ENCODE data around the gene RPS27A.
A peak's percentile ranks its signal among the peaks of the same experiment; 100 is the strongest.
"Not testable (repeated sequence)": the region's sequence is repeated elsewhere in the genome, so short reads cannot be mapped to it uniquely, and the experiment has no call there.

Gene RPS27A

DNA sequence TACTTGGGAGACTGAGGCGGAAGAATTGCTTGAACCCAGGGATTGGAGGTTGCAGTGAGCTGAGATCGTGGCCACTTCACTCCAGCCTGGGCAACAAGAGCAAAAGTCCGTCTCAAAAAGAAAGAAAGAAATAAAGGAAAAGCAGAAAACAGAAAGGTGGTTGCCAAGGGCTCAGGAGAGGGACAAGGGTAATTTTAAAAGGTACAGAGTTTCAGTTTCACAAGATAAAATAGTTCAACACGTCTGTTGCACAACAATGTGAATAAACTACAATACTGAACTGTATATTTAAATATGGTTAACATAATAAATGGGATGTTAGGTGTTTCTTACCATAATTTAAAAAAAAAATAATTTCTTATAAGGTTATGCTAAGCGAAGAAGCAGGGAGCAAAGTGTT, 12.9 kb downstream of the RPS27A start:
- H3K27ac Mint-ChIP-seq = no peak overlapping the region
- TF ChIP-seq CTCF (IDR thresholded peaks at IDR 0.05; ENCODE audit: unreplicated experiment in 3 of 3) = no peak
- no peak overlapping the region for H3K4me3 Mint-ChIP-seq
- H3K27me3 Mint-ChIP-seq (ENCODE audit: low read depth) = no peaks in the 10 kb centered on the region
- peaks cover 25% of the 10 kb centered on the region for H3K36me3 Mint-ChIP-seq (ENCODE audit: low read depth)
- H3K9me3 Mint-ChIP-seq = no peaks in the 10 kb centered on the region
- no peaks in the 10 kb centered on the region for H3K4me1 Mint-ChIP-seq

- Mint-ChIP-seq H3K27me3 (ENCODE audit: low read depth) (no peaks in the 10 kb centered on the region), H3K9me3 (no peaks in the 10 kb centered on the region), H3K4me3 (no peak overlapping the region), H3K4me1 (no peaks in the 10 kb centered on the region), H3K36me3 (ENCODE audit: low read depth) (peaks cover 34% of the 10 kb centered on the region), H3K27ac (no peak overlapping the region)
- no peak for TF ChIP-seq CTCF (IDR thresholded peaks at IDR 0.05; ENCODE audit: unreplicated experiment in 3 of 3)
Observed at GRCh38 chr2:55247025-55247424, 14.5 kb downstream of the RPS27A start.

GRCh38 chr2:55252832-55253231, 20.3 kb downstream of the RPS27A start:
- Mint-ChIP-seq H3K9me3 (no peaks in the 10 kb centered on the region), H3K27ac (no peak overlapping the region), H3K27me3 (ENCODE audit: low read depth) (no peaks in the 10 kb centered on the region), H3K4me1 (no peaks in the 10 kb centered on the region), H3K36me3 (ENCODE audit: low read depth) (peaks cover 36% of the 10 kb centered on the region), H3K4me3 (no peak overlapping the region)
- no peak for TF ChIP-seq CTCF (IDR thresholded peaks at IDR 0.05; ENCODE audit: unreplicated experiment in 3 of 3)

DNA sequence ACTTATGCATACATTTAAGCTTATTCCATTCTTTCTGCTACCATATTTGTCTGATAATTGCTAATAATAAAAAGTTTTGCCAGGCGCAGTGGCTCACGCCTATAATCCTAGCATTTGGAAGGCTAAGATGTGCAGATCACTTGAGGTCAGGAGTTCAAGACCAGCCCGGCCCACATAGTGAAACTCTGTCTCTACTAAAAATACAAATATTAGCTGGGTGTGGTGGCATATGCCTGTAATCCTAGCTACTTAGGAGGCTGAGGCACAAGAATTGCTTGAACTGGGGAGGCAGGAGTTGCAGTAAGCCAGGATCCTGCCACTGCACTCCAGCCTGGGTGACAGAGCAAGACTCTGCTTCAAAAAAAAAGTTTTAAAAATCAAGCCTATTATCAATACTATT, 27.1 kb downstream of the RPS27A start:
- not testable (repeated sequence) for H3K27ac Mint-ChIP-seq; H3K9me3 Mint-ChIP-seq; H3K27me3 Mint-ChIP-seq (ENCODE audit: low read depth); H3K4me1 Mint-ChIP-seq; H3K4me3 Mint-ChIP-seq
- peaks cover 15% of the 10 kb centered on the region for H3K36me3 Mint-ChIP-seq (ENCODE audit: low read depth)

DNA sequence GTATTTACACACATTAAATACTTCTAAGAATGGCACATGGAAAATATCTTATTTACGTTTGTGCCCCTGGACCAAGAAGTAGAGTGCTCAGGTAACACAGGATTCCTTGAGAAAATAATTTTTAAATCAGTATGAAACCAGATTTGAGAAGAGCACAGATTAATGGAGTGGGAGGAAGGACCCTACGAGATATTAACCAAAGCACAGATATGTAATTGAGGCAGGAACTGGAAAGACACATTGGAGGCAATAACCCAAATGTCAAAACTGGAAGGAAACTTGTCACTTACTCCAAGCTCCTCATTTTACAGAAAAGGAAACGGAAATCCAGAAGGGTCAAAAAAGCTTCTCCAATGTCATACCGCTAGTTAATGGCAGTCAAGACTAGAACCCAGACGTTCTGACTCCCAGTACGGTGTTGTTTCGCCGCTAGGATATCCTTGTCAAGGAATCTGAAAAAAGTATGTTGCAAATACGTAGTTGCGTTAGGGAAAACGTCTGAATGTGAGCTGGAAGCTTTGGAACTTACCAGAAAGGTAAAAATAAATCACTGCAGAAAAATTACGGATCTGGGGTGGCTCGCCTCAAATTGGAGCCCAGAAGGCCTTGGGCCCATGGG, 35.9 kb downstream of the RPS27A start:
- Mint-ChIP-seq H3K4me1 (peaks cover 5% of the 10 kb centered on the region), H3K27ac (peak overlapping the region; percentile 90 to 98 (median 97)), H3K9me3 (no peaks in the 10 kb centered on the region), H3K27me3 (ENCODE audit: low read depth) (no peaks in the 10 kb centered on the region), H3K36me3 (ENCODE audit: low read depth) (peaks cover 10% of the 10 kb centered on the region), H3K4me3 (peak overlapping the region; percentile 92 to 97 (median 97))
- TF ChIP-seq CTCF (IDR thresholded peaks at IDR 0.05; ENCODE audit: unreplicated experiment in 3 of 3) = no peak

DNA sequence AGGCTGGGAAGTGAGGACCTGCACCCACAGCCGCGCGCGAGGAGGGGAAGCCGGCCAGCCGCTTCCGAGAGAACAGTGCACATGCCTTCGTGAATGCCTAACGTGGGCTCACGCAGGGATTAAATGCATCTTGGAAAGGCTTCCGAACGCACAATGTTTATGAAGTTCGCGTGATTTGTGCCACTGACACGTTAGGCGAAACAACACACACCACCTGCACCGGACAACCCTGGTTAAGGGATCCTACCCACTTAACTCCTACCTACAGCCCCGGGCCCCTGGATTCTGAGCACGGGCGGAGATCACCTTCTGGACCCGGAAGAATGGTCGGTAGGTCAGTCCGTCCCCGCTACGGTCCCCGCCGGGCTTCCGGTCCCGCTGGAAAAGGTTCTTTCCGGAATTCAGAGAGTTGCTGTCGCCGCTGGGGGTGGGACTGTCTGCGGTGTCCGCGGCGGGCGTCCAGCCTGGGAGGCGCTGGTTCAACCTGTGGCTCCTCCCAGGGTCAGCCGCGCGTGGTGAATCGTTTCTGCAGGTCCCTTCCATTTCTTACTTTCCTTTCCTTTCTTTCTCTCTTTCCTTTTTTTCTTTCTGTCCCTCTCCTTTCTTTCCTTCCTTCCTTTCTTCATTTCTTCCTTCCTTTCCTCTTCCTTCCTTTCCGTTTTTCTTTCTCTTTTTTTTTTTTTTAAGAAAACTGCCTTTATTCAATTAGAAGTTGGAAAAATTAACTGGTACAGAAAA, 36.6 kb downstream of the RPS27A start, which contains the start of gene MTIF2:
TSS of gene MTIF2 (minus strand) at position 325 of the 738 bp plus-strand sequence. CDS start 5,373 bp downstream, outside the sequence.
- peak within 1 kb of the TSS; percentile 90 to 98 (median 97) for H3K27ac Mint-ChIP-seq
- TF ChIP-seq CTCF (IDR thresholded peaks at IDR 0.05; ENCODE audit: unreplicated experiment in 3 of 3) = no peak
- no peaks in the 10 kb centered on the region for H3K27me3 Mint-ChIP-seq (ENCODE audit: low read depth)
- H3K4me1 Mint-ChIP-seq = peaks cover 5% of the 10 kb centered on the region
- H3K36me3 Mint-ChIP-seq (ENCODE audit: low read depth) = peaks cover 5% of the 10 kb centered on the region
- H3K9me3 Mint-ChIP-seq = no peaks in the 10 kb centered on the region
- H3K4me3 Mint-ChIP-seq = peak within 1 kb of the TSS; percentile 92 to 97 (median 97)

Data from nephron (organoid).